D721Med (cell line): ENCODE results near the gene CRISPLD2.

ENCODE experiments used
- DNase-seq: peaks from one replicate; pipeline ENCODE4 v3.0.0; 2011; ENCODE audit warnings: low spot score; ENCODE audit not compliant: insufficient read length
- FAIRE-seq: peaks from 2 replicates; lab custom pipeline; 2011; peaks lifted over from hg19 to GRCh38; lab: Jason Lieb, UNC
- CTCF ChIP-seq: IDR thresholded peaks from 2 replicates; pipeline ENCODE4 v1.5.1; 2012; ENCODE audit warnings: mild to moderate bottlenecking, control low read depth; ENCODE audit not compliant: insufficient read depth; ENCODE audit errors: missing control alignments

The CRISPLD2 gene

DNA sequence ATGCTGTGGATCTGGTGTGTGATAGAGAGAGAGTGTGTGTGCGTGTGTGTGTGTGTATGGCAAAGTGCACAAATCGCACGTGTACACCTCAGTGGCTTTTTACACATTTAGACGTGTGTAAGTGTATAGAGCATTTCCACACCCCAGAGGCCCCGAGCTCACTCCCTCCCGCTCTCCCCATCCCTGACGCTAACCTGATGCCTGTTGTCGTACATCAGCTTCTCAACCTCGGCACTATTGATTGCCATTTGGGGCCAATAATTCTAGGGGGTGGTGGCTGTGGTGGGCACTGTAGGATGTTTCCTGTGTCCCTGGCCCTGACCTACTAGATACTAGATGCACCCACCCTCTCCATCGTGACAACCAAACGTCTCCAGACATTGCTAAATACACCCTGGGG, 30.4 kb upstream of the CRISPLD2 start:
- FAIRE-seq (no peak), DNase-seq (no peak)
- TF ChIP-seq CTCF: no peak

- DNase-seq (no peak), FAIRE-seq (no peak)
- TF ChIP-seq CTCF: no peak
Measured at GRCh38 chr16:84790301-84790700, 29.5 kb upstream of the CRISPLD2 start.

DNA sequence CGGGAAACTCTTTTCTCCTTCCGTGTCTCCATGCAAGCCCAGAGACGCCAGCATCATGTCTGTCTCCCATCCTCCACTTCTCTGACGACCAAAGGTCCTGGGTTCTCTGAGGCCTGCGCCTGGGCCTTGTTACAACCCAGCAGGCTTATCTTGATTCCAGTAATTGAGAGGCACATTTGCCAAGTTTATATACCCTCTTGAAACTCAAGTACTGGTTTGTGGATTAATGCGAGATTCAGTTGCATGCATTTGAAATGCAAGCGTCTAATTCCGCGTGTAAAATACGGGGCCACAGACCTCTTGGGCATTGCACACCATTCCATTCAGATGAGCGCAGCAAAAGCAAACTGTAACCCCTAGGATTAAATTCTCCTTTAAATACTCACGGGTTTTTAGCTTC, 28.7 kb upstream of the CRISPLD2 start:
- no peak for DNase-seq
- no peak for FAIRE-seq
- no peak for TF ChIP-seq CTCF

DNA sequence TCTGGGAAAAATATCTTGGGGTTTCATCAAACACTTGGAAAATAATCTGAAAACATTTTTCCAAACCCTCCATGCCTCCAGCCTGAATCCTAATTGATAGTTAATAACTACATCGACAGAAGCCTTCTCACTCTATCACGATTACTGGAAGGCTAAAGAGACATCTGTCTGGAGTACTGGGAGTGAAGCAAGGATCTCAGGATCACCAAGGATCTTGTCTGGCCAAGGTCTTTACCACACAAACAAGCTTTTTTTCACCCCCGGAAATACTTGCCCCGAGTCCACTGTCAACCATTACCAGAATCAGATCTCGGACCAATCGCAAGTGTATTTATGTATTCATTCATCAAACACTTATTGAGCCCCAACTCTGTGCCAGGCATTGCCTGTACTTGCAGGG, 28.3 kb upstream of the CRISPLD2 start:
- DNase-seq (no peak), FAIRE-seq (no peak)
- no peak for TF ChIP-seq CTCF

DNA sequence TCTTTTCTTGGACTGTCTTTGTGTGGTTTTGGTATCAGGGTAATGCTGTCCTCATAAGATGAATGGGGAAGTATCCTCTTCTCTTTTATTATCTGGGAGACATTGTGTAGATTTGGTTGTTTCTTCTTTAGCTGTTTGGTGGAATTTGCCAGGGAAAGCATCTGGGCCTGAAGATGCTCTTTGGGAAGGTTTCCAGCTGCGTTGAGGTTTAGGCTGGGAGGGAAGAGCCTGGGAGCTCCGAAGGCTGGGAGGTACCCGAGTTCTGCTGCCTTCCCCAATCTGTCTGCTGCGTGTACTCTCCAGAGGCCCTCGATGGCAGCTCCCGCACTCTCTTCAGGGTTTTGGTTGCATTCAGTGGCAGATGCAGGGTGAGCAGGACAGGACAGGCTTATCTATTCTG, 25.6 kb upstream of the CRISPLD2 start:
- no peak for FAIRE-seq

DNA sequence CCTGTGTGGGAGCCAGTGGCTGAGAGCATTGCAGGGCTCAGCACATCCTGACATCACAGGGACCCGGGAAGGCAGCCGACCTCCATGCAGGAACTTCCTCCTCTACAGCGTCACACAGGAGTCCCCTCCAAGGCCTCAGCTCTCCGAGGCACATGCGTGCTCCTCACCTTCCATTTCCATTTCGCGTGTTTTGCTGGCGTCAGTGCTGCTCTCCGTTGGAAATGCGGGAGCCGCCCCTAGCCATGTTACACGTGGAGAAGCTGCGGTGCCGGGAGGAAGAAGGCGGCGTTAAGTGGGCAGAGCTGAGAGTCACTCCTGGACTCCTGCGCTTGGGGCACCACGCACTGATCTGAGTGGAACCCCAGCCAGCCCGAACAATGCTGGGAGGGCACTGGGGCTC, 25.2 kb upstream of the CRISPLD2 start:
- DNase-seq (no peak), FAIRE-seq (no peak)
- no peak for TF ChIP-seq CTCF

More for the DNA sequence above, 25.6 kb upstream of the CRISPLD2 start:
- no peak for TF ChIP-seq CTCF
- no peak for DNase-seq

DNA sequence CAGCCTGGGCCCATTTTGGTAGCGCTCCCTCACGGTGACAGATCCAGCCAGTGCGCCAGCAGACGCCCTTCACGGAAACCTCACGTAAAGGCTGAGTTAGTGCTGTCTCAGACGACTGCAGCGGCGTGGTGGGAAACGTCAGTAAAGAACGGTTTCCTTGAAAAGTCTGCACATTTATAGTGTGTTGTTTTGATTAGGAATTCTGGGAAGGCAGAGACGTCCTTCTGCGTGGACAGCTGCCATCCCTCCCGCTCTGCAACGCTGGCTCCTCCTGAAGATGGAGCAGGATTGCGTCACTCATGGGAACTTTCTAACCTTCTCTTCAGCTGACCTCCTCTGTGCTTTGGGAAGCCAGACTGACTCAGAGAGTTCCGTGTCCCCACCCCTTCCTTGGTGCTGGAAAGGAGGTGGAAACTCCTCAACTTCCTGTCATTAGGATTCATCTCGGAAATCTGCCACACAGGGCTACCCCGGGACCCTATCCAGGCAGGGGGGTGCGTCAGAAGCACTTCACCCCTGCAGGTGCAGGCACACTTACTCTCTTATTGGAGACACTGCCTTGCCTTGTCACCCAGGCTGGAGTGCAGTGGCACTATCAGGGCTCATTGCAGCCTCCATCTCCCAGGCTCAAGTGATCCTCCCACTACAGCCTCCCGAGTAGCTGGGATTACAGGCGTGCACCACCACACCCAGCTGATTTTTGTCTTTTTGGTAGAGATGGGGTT, 24.3 kb upstream of the CRISPLD2 start:
- DNase-seq (no peak), FAIRE-seq (no peak)

More for the DNA sequence above, 24.3 kb upstream of the CRISPLD2 start:
- TF ChIP-seq CTCF: no peak
